K562 (cell line): ENCODE data around the gene MTSS2. TPM values are rescaled to one million over a fixed set of nuclear protein-coding genes. Genes with fewer than 3 reads are reported as not detected.

Source experiments
- ATAC-seq: fragments of 200-7000 bp; cut with Tn5 transposase; 3 replicates; pipeline ENCODE4 v1.9.1; 2020; ENCODE audit warnings: moderate library complexity
- BruUV-seq: library from RNA; stranded (reverse); fragments of 400-500 nt; replicated peaks from 2 replicates; lab custom pipeline; 2021; lab: Mats Ljungman, UMichigan
- CTCF ChIA-PET: fragments of 300-600 bp; formaldehyde crosslinking; extraction: SDS; loops from one replicate; lab custom pipeline; 2021; ENCODE audit warnings: low intra/inter-chr PET ratio; lab: Yijun Ruan, JAX
- POLR2A ChIA-PET: fragments of 300-600, 350-650 bp; sonication (Branson Sonifier 250); formaldehyde crosslinking; extraction: SDS; loops from one replicate; lab custom pipeline; 2021; ENCODE audit warnings: antibody characterized with exemption, inconsistent platforms; lab: Yijun Ruan, JAX
- DNase-seq, 4 experiments: peaks; one replicate each; pipeline versions ENCODE4 v3.0.0 to v3.0.0-alpha.2; 2011 to 2018; ENCODE audit warnings: low spot score in 3 of 4, mixed read lengths in 3 of 4; ENCODE audit errors: extremely low read depth in 1 of 4
- FAIRE-seq: peaks from 2 replicates; lab custom pipeline; 2011; peaks lifted over from hg19 to GRCh38; lab: Jason Lieb, UNC
- H2AFZ ChIP-seq: 2 replicates; pipeline ENCODE4 v1.6.0; 2011; ENCODE audit warnings: low read depth, low read length, control low read depth, inconsistent platforms
- H3K27ac ChIP-seq: fragments of 200-600 bp; 3 replicates; pipeline ENCODE4 v1.8.0; 2011; ENCODE audit warnings: low read depth, mild to moderate bottlenecking, control low read depth, inconsistent platforms, low read length, moderate library complexity, mixed read lengths; ENCODE audit errors: extremely low read depth
- H3K27me3 ChIP-seq, 2 experiments: fragments of 300-600 bp in 1 of 2; 2 replicates in 1 of 2; 3 replicates in 1 of 2; pipeline versions ENCODE4 v1.6.0 to v1.8.0; 2011; ENCODE audit warnings: inconsistent platforms in 2 of 2, low read length in 2 of 2, mild to moderate bottlenecking in 1 of 2, mixed read lengths in 1 of 2, moderate library complexity in 1 of 2; ENCODE audit not compliant: control insufficient read depth in 2 of 2, insufficient read depth in 2 of 2
- H3K36me3 ChIP-seq: fragments of 300-600 bp; 3 replicates; pipeline ENCODE4 v1.8.0; 2011; ENCODE audit warnings: mild to moderate bottlenecking, low read length, inconsistent platforms; ENCODE audit not compliant: control insufficient read depth, insufficient read depth
- H3K4me1 ChIP-seq, 2 experiments: fragments of 200-600 bp in 1 of 2; replicated peaks in 1 of 2; 2 replicates in 1 of 2; 3 replicates in 1 of 2; pipeline versions ENCODE4 v1.5.1 to v1.8.0; 2011; ENCODE audit warnings: inconsistent platforms in 2 of 2, low read length in 2 of 2, mild to moderate bottlenecking in 1 of 2, mixed read lengths in 1 of 2, moderate library complexity in 1 of 2; ENCODE audit not compliant: control insufficient read depth in 2 of 2, insufficient read depth in 2 of 2
- H3K4me2 ChIP-seq: 2 replicates; pipeline ENCODE4 v1.6.1; 2011; ENCODE audit warnings: low read length, control low read depth, inconsistent platforms, mixed read lengths; ENCODE audit not compliant: insufficient read depth
- H3K4me3 ChIP-seq: fragments of 200-600 bp; sonication (generic), shearing (Covaris generic); 2 replicates; pipeline ENCODE4 v1.5.1; 2016; ENCODE audit warnings: control low read depth, inconsistent platforms
- H3K79me2 ChIP-seq: fragments of 200-600 bp; 3 replicates; pipeline ENCODE4 v1.8.0; 2011; ENCODE audit warnings: low read length, inconsistent platforms; ENCODE audit not compliant: control insufficient read depth, insufficient read depth
- H3K9ac ChIP-seq, 2 experiments: 2 replicates each; pipeline versions ENCODE4 v1.6.0 to v1.6.1; 2011; ENCODE audit warnings: low read depth in 2 of 2, low read length in 2 of 2, control low read depth in 1 of 2, inconsistent platforms in 1 of 2, mild to moderate bottlenecking in 1 of 2, mixed read lengths in 1 of 2; ENCODE audit not compliant: insufficient read depth in 1 of 2
- H3K9me1 ChIP-seq: one replicate; pipeline ENCODE4 v1.6.0; 2011; ENCODE audit warnings: inconsistent platforms, mild to moderate bottlenecking, low read length, moderate library complexity; ENCODE audit not compliant: control insufficient read depth, insufficient read depth
- H3K9me3 ChIP-seq: replicated peaks from 2 replicates; pipeline ENCODE4 v1.5.1; 2011; ENCODE audit warnings: low read depth, low read length, inconsistent platforms; ENCODE audit not compliant: control insufficient read depth, insufficient read depth
- H4K20me1 ChIP-seq: replicated peaks from 2 replicates; pipeline ENCODE4 v1.6.1; 2011; ENCODE audit warnings: low read length, inconsistent platforms, mixed read lengths; ENCODE audit not compliant: control insufficient read depth, insufficient read depth
- BRD4 ChIP-seq: fragments of 200-600 bp; sonication (generic); IDR thresholded peaks from 2 replicates; pipeline ENCODE4 v1.6.1; 2017; ENCODE audit warnings: inconsistent platforms
- ELK3 ChIP-seq: fragments of 450-650 bp; formaldehyde crosslinking; IDR thresholded peaks from 2 replicates; pipeline ENCODE4 v1.4.0; 2020; ENCODE audit warnings: mild to moderate bottlenecking
- ETV6 ChIP-seq, 3 experiments: fragments of 150-350 bp in 1 of 3; sonication (generic) in 1 of 3; formaldehyde crosslinking in 1 of 3; IDR thresholded peaks; 2 replicates each; pipeline versions ENCODE4 v1.6.1 to v1.8.0; 2014 to 2022; ENCODE audit warnings: borderline replicate concordance in 2 of 3, low read depth in 2 of 3, antibody characterized with exemption in 1 of 3, low read length in 1 of 3, mild to moderate bottlenecking in 1 of 3, missing genetic modification reagents in 1 of 3
- EZH2 ChIP-seq: IDR thresholded peaks from 2 replicates; pipeline ENCODE4 v1.6.1; 2012; ENCODE audit warnings: low read depth, mild to moderate bottlenecking, inconsistent platforms, low read length, borderline replicate concordance
- HNRNPUL1 ChIP-seq: fragments of 200-400 bp; formaldehyde crosslinking; IDR thresholded peaks from 2 replicates; pipeline ENCODE4 v1.6.1; 2017; ENCODE audit warnings: low read length
- HOXB6 ChIP-seq: fragments of 250-450 bp; sonication (Bioruptor Pico); IDR thresholded peaks from 2 replicates; pipeline ENCODE4 v1.5.1; 2022; ENCODE audit warnings: mild to moderate bottlenecking, borderline replicate concordance
- L3MBTL2 ChIP-seq: fragments of 450-650 bp; IDR thresholded peaks from 2 replicates; pipeline ENCODE4 v1.6.1; 2016; ENCODE audit warnings: mild to moderate bottlenecking, moderate library complexity
- MTF1 ChIP-seq: fragments of 250-450 bp; sonication (Bioruptor Pico); IDR thresholded peaks from 2 replicates; pipeline ENCODE4 v1.9.0; 2021; ENCODE audit warnings: moderate library complexity, mild to moderate bottlenecking, inconsistent platforms, borderline replicate concordance
- NFE2L1 ChIP-seq: fragments of 450-650 bp; IDR thresholded peaks from 2 replicates; pipeline ENCODE4 v1.6.1; 2016; ENCODE audit warnings: missing genetic modification characterization, low read depth, mild to moderate bottlenecking, missing compliant biosample characterization, moderate library complexity, borderline replicate concordance
- NRF1 ChIP-seq, 2 experiments: fragments of 450-650 bp; IDR thresholded peaks in 1 of 2; conservative IDR thresholded peaks in 1 of 2; 2 replicates each; pipeline ENCODE4 v1.6.1; 2014; ENCODE audit warnings: mild to moderate bottlenecking in 2 of 2
- RBM22 ChIP-seq: fragments of 200-400 bp; formaldehyde crosslinking; IDR thresholded peaks from 2 replicates; pipeline ENCODE4 v1.6.1; 2018; ENCODE audit warnings: low read length, low read depth; ENCODE audit not compliant: poor library complexity, severe bottlenecking
- SRSF7 ChIP-seq: fragments of 200-400 bp; formaldehyde crosslinking; optimal IDR thresholded peaks from 2 replicates; pipeline ENCODE3; 2017; ENCODE audit warnings: mild to moderate bottlenecking, low read depth, low read length
- TEAD4 ChIP-seq, 2 experiments: sonication (generic) in 1 of 2; formaldehyde crosslinking in 1 of 2; IDR thresholded peaks; 2 replicates each; pipeline versions ENCODE4 v1.6.1 to v1.8.0; 2012 to 2022; ENCODE audit warnings: borderline replicate concordance in 1 of 2, inconsistent platforms in 1 of 2, low read length in 1 of 2, mild to moderate bottlenecking in 1 of 2, missing genetic modification reagents in 1 of 2
- ZBTB1 ChIP-seq: sonication (generic); formaldehyde crosslinking; IDR thresholded peaks from 2 replicates; pipeline ENCODE4 v1.8.1; 2023; ENCODE audit warnings: missing genetic modification reagents, low read depth, mild to moderate bottlenecking, borderline replicate concordance
- ZBTB17 ChIP-seq: fragments of 450-650 bp; formaldehyde crosslinking; IDR thresholded peaks from 2 replicates; pipeline ENCODE4 v1.4.0; 2020; ENCODE audit warnings: mild to moderate bottlenecking
- ZNF184 ChIP-seq: sonication (generic); formaldehyde crosslinking; IDR thresholded peaks from 2 replicates; pipeline ENCODE4 v1.5.0; 2020; ENCODE audit warnings: missing genetic modification reagents
- ZNF23 ChIP-seq: fragments of 250-450 bp; sonication (Bioruptor Pico); IDR thresholded peaks from 2 replicates; pipeline ENCODE4 v1.4.0; 2020; ENCODE audit warnings: mild to moderate bottlenecking
- WGBS: fragments of 100-300 bp; shearing (Covaris generic); methylation state at CpG from one replicate; pipeline ENCODE4 v1.1.6; 2016; ENCODE audit warnings: low coverage, mixed read lengths; ENCODE audit not compliant: insufficient coverage; ENCODE audit errors: missing lambda C conversion rate; 5-methylcytosine and 5-hydroxymethylcytosine counted together
- in situ Hi-C: fragments of 300-500 bp; cut with MboI; formaldehyde crosslinking; loops from 4 replicates; pipeline ENCODE4 v1.15.0; 2018; ENCODE audit warnings: inconsistent platforms, mixed read lengths
- intact Hi-C: fragments of 100-400 bp; cut with micrococcal nuclease; formaldehyde crosslinking; loops from 2 replicates; pipeline ENCODE4 v1.14.2; 2022
- polyA plus RNA-seq, 8 experiments: library from polyadenylated mRNA; depleted of rRNA in 4 of 8; stranded (reverse) in 5 of 8; unstranded in 3 of 8; fragments of >200 nt; fragmentation: Nextera tagmentation in 2 of 8; fragmentation: Illumina TruSeq in 1 of 8; extraction: Ambion mirVana in 2 of 8; extraction: Trizol in 1 of 8; gene quantifications; 2 replicates each; pipeline versions ENCODE4 v1.2.1 to v1.2.3, GENCODE V29; 2011 to 2014; ENCODE audit warnings: inconsistent platforms in 1 of 8, missing spikeins in 1 of 8
- total RNA-seq, 7 experiments: library from RNA; depleted of rRNA in 6 of 7; stranded (reverse); fragments of >200 nt in 6 of 7; fragmentation: Illumina TruSeq in 2 of 7; extraction: Trizol in 2 of 7; gene quantifications; 2 replicates each; pipeline versions ENCODE4 v1.2.1 to v1.2.3, GENCODE V29; 2011 to 2021; ENCODE audit warnings: low replicate concordance in 1 of 7
- TF ChIP-seq, protein P1 (sequence below): fragments of 250-450 bp; sonication (Bioruptor Pico); IDR thresholded peaks from 2 replicates; pipeline ENCODE4 v1.4.0; 2020; ENCODE audit warnings: borderline replicate concordance
- TF ChIP-seq, protein P2 (sequence below): fragments of 450-650 bp; IDR thresholded peaks from 2 replicates; pipeline ENCODE4 v1.6.1; 2016

The MTSS2 gene
- total and polyA plus RNA-seq, 9 of the 15 experiments (the other 6 are each of a cell fraction or from before 2014, with no cell fraction given), result 0.11 to 60.3 (median 16.9) TPM

GRCh38 chr16:70688246-70688742 lies 2.4 kb upstream of the MTSS2 start:
- in situ Hi-C loops (no loop called here), intact Hi-C loops (loop anchor here (5.0 kb wide), 2 partner anchors 49 to 84 kb away; no protein-coding TSS in a partner anchor)
- TF ChIP-seq NRF1 (conservative IDR thresholded peaks at IDR 0.05 in 1 of 2, IDR thresholded peaks at IDR 0.05 in 1 of 2), result no peak
- TF ChIP-seq, protein P1, sequence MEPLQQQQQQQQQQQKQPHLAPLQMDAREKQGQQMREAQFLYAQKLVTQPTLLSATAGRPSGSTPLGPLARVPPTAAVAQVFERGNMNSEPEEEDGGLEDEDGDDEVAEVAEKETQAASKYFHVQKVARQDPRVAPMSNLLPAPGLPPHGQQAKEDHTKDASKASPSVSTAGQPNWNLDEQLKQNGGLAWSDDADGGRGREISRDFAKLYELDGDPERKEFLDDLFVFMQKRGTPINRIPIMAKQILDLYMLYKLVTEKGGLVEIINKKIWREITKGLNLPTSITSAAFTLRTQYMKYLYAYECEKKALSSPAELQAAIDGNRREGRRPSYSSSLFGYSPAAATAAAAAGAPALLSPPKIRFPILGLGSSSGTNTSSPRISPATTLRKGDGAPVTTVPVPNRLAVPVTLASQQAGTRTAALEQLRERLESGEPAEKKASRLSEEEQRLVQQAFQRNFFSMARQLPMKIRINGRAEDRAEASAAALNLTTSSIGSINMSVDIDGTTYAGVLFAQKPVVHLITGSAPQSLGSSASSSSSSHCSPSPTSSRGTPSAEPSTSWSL (CRISPR knock-in tag), result no peak
- TF ChIP-seq, protein P2, sequence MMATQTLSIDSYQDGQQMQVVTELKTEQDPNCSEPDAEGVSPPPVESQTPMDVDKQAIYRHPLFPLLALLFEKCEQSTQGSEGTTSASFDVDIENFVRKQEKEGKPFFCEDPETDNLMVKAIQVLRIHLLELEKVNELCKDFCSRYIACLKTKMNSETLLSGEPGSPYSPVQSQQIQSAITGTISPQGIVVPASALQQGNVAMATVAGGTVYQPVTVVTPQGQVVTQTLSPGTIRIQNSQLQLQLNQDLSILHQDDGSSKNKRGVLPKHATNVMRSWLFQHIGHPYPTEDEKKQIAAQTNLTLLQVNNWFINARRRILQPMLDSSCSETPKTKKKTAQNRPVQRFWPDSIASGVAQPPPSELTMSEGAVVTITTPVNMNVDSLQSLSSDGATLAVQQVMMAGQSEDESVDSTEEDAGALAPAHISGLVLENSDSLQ, result no peak
- TF ChIP-seq HNRNPUL1, result no peak
- no peak for TF ChIP-seq EZH2
- no peak for TF ChIP-seq ZNF23 (CRISPR knock-in tag)
- no peak for TF ChIP-seq ETV6 (IDR thresholded peaks at IDR 0.05; ENCODE audit: borderline replicate concordance in 1 of 2, low read depth in 2 of 2, low read length in 1 of 2)
- no peak for TF ChIP-seq ETV6 (CRISPR knock-in tag; IDR thresholded peaks at IDR 0.05; ENCODE audit: borderline replicate concordance)
- no peak for TF ChIP-seq ZBTB1 (CRISPR knock-in tag)
- TF ChIP-seq NFE2L1, result no peak
- no peak for TF ChIP-seq ZBTB17 (CRISPR knock-in tag)
- no peak for TF ChIP-seq TEAD4 (IDR thresholded peaks at IDR 0.05; ENCODE audit: low read length)
- TF ChIP-seq TEAD4 (CRISPR knock-in tag; IDR thresholded peaks at IDR 0.05; ENCODE audit: borderline replicate concordance), result no peak
- TF ChIP-seq BRD4, result no peak
- TF ChIP-seq RBM22, result no peak
- TF ChIP-seq ELK3 (CRISPR knock-in tag), result no peak
- no peak for TF ChIP-seq SRSF7
- no peak for TF ChIP-seq HOXB6 (CRISPR knock-in tag)
- TF ChIP-seq ZNF184, result no peak
- no peak for TF ChIP-seq MTF1 (CRISPR knock-in tag)
- TF ChIP-seq L3MBTL2, result no peak

More at GRCh38 chr16:70688246-70688742, 2.4 kb upstream of the MTSS2 start:
- ChIA-PET POLR2A (interaction anchor here (0.7 to 2.2 kb wide), 2 partner anchors 8 to 15 kb away, joined by 4 to 10 read pairs; no protein-coding TSS in a partner anchor), CTCF (no interaction called here)
- no peaks in the 10 kb centered on the region for H3K9me1 ChIP-seq
- WGBS, result 91% methylated on average over 7 of the region's 8 CpGs
- H3K4me1 ChIP-seq, result peaks cover 15 to 82% of the 10 kb centered on the region in 2 experiments
- H4K20me1 ChIP-seq, result peaks cover 1% of the 10 kb centered on the region; the same call in 1 of the 2 replicates
- BruUV-seq, result no TSS peak
- FAIRE-seq, result no peak
- H3K79me2 ChIP-seq, result peaks cover 24% of the 10 kb centered on the region
- H3K27ac ChIP-seq, result no peak overlapping the region
- H3K4me2 ChIP-seq, result no peak overlapping the region
- no peak for ATAC-seq
- peak overlapping the region in 1 of 2 experiments; percentile 21; a peak in 1 of 4 replicates for H3K9ac ChIP-seq
- H3K36me3 ChIP-seq, result peaks cover 13% of the 10 kb centered on the region; the same call in 1 of the 3 replicates
- H3K9me3 ChIP-seq, result no peaks in the 10 kb centered on the region
- no peaks in the 10 kb centered on the region for H3K27me3 ChIP-seq
- no peak for DNase-seq
- H2AFZ ChIP-seq, result no peak overlapping the region
- H3K4me3 ChIP-seq, result no peak overlapping the region
